Measurements from ENCODE around the gene SPA17. TPM values are rescaled to one million over a fixed set of nuclear protein-coding genes. Genes with fewer than 3 reads are reported as not detected.

The SPA17 gene
- total RNA-seq, 1 donor from 2014 or later = not detected

DNA sequence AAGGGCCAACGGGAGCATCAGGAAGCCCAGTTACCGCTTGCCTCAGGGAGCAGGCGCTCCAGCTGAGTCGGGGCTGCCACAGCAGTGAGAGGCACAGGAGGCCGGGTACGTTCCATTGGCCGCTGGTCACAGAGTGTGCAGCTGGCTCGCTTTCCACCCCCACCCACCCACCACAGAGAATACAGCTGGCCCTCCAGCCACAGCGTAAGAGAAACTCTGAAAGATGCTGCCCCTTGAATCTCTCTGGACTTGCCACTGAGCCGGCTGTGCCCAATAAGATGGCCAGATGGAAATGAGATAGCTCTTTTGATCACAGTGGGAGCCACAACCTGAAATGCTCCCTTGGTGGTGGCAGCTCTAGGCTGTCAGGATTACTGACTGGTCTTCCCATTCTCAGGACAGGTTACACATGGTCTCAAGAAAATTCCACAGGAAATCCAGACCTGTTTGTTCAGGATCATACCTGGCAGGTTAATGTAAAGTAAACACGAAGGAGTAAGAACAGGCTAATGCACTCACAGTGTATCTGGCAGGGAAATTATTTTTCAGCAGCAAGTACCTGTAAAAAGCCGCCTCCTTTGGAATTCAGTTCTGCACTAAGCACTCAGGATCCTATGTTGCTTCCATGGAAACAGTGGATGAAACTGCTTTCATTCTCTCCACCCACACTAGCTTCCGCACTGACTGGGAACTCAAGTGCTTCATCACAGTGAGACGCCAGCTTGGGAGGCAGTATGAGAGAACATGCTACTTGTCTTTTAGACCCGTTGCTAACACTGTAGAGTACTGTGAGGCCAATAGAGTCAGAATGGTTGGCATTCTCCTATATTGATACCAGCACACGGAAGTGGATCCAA lies 16.7 kb upstream of the SPA17 start:
- intact Hi-C loops (cut with DNase I) = no loop called here
- DNase-seq (ENCODE audit: low spot score in 2 of 2) = no peak

DNA sequence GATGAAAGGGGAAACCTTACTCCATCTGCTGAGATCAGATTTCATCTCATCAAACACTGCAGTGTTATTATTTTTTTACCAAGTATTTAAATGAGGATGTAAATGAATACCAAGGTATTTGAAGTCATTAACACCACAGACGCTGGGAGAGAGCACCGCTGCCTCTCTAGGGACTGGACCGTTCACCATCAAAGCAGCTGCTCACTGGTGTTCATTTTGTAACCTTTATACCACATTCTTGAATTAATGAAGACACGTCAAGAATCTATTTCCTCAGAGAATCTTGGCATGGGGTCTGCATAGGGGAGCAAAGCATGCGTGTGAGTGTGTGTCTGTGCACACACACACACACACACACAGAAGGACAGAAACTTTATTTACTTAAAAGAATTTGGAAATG lies 15.8 kb upstream of the SPA17 start:
- peaks cover 0 to 11% of the 10 kb centered on the region in 2 donors for H3K36me3 ChIP-seq
- TF ChIP-seq, protein P1, sequence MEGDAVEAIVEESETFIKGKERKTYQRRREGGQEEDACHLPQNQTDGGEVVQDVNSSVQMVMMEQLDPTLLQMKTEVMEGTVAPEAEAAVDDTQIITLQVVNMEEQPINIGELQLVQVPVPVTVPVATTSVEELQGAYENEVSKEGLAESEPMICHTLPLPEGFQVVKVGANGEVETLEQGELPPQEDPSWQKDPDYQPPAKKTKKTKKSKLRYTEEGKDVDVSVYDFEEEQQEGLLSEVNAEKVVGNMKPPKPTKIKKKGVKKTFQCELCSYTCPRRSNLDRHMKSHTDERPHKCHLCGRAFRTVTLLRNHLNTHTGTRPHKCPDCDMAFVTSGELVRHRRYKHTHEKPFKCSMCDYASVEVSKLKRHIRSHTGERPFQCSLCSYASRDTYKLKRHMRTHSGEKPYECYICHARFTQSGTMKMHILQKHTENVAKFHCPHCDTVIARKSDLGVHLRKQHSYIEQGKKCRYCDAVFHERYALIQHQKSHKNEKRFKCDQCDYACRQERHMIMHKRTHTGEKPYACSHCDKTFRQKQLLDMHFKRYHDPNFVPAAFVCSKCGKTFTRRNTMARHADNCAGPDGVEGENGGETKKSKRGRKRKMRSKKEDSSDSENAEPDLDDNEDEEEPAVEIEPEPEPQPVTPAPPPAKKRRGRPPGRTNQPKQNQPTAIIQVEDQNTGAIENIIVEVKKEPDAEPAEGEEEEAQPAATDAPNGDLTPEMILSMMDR (IDR thresholded peaks at IDR 0.05) = no peak
- intact Hi-C loops (cut with DNase I) = no loop called here
- no peaks in the 10 kb centered on the region for H3K4me1 ChIP-seq
- no peaks in the 10 kb centered on the region for H3K27me3 ChIP-seq
- no peak for DNase-seq (ENCODE audit: low spot score in 2 of 2)
- H3K4me3 ChIP-seq = no peak overlapping the region
- no peaks in the 10 kb centered on the region for H3K9me3 ChIP-seq
- no peak overlapping the region for H3K27ac ChIP-seq

More for the DNA sequence above, 16.7 kb upstream of the SPA17 start:
- H3K27ac ChIP-seq = no peak overlapping the region
- H3K4me3 ChIP-seq = no peak overlapping the region
- H3K9me3 ChIP-seq = no peaks in the 10 kb centered on the region
- H3K36me3 ChIP-seq = peaks cover 0 to 11% of the 10 kb centered on the region in 2 donors
- H3K4me1 ChIP-seq = no peaks in the 10 kb centered on the region
- TF ChIP-seq, protein P1 (IDR thresholded peaks at IDR 0.05) = no peak
- no peaks in the 10 kb centered on the region for H3K27me3 ChIP-seq

DNA sequence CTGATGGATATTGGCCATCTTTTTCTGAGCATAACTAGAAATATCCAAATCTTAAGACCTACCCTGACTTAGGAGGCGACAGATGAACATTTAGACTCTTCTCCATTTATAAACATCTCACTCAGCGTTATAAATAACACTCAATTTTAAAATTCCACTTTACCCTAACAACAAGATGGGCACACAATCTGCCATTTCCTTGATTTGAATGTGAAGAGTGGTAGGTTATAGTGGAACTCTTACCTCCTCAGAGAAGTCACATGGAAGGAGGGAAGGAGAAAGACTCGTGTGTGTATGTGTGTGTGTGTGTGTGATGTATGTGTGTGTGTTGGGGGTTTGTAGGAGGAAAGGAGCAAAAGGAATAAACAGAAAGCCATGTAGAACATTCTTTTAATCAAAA lies 15.2 kb upstream of the SPA17 start:
- H3K27ac ChIP-seq = no peak overlapping the region
- no peaks in the 10 kb centered on the region for H3K9me3 ChIP-seq
- DNase-seq (ENCODE audit: low spot score in 2 of 2) = no peak
- no peaks in the 10 kb centered on the region for H3K4me1 ChIP-seq
- intact Hi-C loops (cut with DNase I) = no loop called here
- peaks cover 0 to 11% of the 10 kb centered on the region in 2 donors for H3K36me3 ChIP-seq
- TF ChIP-seq, protein P1 (IDR thresholded peaks at IDR 0.05) = no peak
- H3K27me3 ChIP-seq = no peaks in the 10 kb centered on the region
- H3K4me3 ChIP-seq = no peak overlapping the region

DNA sequence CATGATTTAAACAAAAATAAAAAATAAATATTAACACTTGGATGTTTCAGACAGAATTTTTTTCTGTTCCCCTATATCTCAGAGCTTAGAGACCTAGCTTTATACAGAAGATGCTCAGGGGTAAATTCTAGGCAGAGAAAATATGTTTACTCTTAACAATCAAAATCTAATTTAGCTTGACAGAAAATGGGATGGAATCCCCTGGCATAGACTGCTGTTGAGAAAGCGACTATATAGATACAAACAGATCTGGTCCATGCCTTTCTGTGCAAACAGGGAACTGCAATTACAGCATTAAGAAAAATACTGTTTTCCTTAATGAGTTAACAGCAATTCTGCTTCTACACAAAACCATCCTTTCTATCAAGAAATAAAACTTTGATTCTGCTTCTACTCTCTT lies 14.7 kb upstream of the SPA17 start:
- no peak overlapping the region for H3K4me3 ChIP-seq
- TF ChIP-seq, protein P1 (IDR thresholded peaks at IDR 0.05) = no peak
- peaks cover 0 to 11% of the 10 kb centered on the region in 2 donors for H3K36me3 ChIP-seq
- no peaks in the 10 kb centered on the region for H3K4me1 ChIP-seq
- no peak overlapping the region for H3K27ac ChIP-seq
- intact Hi-C loops (cut with DNase I) = no loop called here
- H3K27me3 ChIP-seq = no peaks in the 10 kb centered on the region
- no peaks in the 10 kb centered on the region for H3K9me3 ChIP-seq
- no peak for DNase-seq (ENCODE audit: low spot score in 2 of 2)

DNA sequence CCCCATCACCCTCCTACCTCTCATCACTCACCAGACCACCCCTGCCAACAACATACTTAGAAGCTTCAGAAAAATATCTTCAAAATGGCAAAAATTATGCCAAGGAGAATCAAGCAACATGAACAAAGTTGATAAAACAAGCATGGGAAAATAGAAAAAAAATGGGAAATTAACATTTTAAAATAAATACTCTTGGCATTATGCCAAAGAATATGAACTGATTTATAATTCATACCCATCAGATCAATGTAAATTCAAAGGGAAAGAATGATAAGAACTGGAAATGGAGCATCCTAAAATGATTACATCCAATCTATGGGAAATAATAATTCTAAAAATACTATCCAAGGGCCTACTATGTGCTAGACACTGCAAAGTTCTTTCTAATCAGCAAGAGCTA lies 12.2 kb upstream of the SPA17 start:
- Histone ChIP-seq H3K36me3 (peaks cover 0 to 11% of the 10 kb centered on the region in 2 donors), H3K4me3 (no peak overlapping the region), H3K9me3 (no peaks in the 10 kb centered on the region), H3K27me3 (no peaks in the 10 kb centered on the region), H3K27ac (no peak overlapping the region), H3K4me1 (no peaks in the 10 kb centered on the region)
- TF ChIP-seq, protein P1 (IDR thresholded peaks at IDR 0.05) = no peak
- intact Hi-C loops (cut with DNase I) = no loop called here
- no peak for DNase-seq (ENCODE audit: low spot score in 2 of 2)
